SKM-1 treated with dmso at 0.1 percent for 144 hours (cell line): ENCODE measurements around the gene SPG7.
"Not testable (repeated sequence)": the region's sequence is repeated elsewhere in the genome, so short reads cannot be mapped to it uniquely, and the experiment has no call there.

ENCODE experiments used
- DNase-seq: peaks from one replicate; lab custom pipeline; 2025; ENCODE audit not compliant: unreplicated experiment; lab: John Stamatoyannopoulos, UW

SPG7 gene

DNA sequence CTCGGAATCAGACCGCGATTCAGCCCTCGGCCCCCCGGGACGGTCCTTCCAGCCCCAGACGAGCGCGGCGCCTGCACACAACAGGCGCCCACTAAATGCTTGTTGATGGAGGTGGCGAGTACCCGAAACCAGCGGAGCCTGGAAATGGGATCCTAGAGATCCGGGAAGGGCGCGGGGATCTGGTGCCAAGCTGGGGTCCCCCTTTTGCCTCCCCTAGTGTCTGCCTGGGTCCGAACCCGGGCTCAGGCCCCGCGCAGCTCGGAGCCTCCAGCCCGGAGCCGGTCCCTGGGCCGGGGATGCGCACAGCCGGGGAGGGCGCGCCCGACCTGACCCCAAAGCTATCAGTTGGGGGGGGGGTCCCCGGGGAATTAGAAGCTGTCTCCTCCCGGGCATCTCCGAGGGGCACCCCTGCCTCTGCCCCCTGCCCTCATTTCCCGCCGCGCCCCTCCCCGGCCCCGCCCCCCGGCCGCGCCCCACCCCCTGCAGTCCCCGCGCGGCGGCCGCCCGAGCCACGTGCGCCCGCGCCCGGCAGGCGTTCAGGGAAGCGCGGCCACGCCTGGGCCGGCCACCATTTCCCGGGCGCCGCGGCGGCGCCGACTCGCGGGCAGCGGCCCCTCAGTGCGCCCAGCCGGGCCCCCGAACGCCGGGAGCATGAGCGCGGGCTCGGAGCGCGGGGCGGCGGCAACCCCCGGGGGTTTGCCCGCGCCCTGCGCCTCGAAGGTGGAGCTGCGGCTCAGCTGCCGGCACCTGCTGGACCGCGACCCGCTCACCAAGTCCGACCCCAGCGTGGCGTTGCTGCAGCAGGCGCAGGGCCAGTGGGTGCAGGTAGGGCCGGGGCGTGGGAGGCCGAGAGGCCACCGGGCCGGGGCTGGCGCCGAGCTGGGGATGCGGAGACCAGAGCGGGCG lies 67.3 kb downstream of the SPG7 start, which contains the start of gene CPNE7:
CPNE7 (plus strand) TSS at position 512 of the 906 bp plus-strand sequence; CDS start at position 652, 140 bp downstream.
- DNase-seq = no peak

- no peak for DNase-seq
These were observed 68.2 kb downstream of the SPG7 start for GRCh38 chr16:89576153-89577054.

DNA sequence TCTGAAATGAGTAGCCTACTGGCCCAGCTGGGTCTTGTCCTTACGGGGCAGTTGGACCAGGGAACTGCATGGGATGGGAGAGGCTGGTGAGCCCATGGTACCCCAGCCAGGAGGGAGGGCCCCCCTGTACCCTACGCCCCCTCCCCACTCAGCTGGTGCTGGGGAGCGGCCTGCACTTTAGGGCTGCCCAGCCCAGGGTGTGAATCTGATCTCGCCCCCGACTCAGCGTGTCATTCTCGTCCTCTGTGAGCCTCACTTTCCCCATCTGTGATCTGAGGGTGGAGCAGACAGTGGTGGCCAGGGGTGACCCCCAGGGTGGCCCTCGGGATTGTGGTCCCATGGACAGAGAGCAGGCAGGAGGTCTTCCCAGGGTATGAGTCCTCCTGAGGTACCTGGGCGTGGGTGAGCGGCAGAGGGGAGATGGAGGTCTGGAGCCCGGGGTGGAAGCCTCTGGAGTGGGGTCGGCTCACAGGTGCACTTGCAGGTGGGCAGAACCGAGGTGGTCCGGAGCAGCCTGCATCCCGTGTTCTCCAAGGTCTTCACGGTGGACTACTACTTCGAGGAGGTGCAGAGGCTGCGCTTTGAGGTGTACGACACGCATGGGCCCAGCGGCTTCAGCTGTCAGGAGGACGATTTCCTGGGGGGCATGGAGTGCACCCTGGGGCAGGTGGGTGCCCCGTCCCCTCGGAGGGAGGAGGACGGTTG lies 69.0 kb downstream of the SPG7 start:
- DNase-seq = no peak

DNA sequence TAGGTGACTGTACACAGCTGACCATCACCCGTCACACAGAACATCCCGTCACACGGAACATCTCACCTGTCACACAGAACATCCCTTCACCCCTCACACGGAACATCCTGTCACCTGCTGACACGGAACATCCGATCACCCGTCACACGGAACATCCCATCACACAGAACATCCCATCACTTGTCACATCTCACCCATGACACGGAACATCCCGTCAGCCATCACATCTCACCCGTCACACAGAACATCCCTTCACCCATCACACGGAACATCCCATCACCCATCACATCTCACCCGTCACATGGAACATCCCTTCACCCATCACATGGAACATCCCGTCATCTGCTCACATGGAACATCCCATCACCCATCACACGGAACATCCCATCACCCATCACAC lies 71.1 kb downstream of the SPG7 start:
- no peak for DNase-seq

- DNase-seq = no peak
These were observed 73.0 kb downstream of the SPG7 start for GRCh38 chr16:89581045-89581695.

DNA sequence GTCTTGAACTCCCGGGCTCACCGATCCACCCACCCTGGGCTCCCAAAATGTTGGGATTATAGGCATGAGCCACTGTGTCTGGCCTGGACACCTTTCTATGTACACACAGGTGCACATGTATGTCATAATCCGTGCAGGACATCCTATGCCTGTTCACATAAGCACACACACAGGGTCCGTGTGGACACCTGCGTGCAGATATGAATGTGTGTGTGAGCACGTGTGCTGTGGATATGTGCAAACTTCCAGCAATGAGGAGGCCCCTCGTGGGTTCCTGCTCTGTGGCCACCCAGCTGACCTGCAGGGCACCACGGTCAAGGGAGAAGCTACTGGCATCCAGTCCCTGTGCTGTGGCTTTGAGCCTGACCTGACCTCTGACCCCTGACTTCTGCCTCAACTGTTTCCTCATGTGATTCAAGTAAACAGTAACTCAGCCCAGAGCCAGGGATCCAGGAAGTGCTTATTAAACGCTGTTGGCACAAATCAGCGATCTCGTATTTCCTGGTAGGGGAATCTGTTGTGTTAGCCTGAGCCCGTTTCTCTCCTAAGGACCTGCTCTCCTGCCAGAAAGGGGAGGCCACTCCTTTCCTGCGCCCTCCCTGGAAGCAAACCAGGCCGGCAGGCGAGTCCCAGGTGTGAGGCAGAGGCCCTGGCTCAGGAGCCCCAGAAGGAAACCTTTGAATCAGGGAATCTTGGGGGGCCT lies 73.8 kb downstream of the SPG7 start:
- DNase-seq = no peak

GRCh38 chr16:89582614-89583196 lies 74.5 kb downstream of the SPG7 start:
- DNase-seq = no peak

- DNase-seq = no peak
These were observed 75.1 kb downstream of the SPG7 start for GRCh38 chr16:89583197-89583894.

DNA sequence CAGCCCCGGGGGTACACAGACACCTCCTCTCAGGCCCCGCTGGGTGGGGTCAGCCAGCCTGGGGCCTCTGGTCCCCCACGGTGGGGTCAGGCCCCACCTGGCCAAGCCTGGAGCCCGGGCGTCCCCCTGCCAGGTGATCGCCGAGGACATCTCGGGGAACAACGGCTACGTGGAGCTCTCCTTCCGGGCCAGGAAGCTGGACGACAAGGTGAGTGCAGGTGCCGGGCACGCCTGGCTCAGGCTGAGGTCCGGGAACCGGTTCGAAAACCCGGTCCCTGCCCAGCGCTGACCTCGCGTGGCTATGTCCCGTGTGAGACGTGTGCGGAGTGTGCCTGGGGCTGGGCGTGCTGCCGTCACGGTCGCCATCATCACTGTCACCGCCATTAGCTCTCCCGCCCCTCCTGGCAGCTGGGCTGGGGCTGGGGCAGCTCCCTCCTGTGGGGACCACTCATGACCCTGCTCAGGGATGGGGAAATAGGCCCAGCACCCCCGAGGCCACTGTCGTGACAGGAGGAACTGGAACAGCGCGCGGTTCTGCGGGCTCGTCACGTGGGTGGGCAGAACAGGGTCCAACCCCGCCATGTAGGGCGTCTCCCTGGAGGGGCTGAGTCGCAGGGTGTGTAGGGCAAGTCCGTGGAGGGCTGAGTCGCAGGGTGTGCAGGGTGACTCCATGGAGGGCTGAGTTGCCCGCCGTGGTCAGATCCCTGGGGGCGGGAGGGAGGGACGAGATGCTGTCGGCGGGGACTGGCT lies 75.9 kb downstream of the SPG7 start:
- DNase-seq = no peak

- no peak for DNase-seq
These were observed 76.8 kb downstream of the SPG7 start for GRCh38 chr16:89584768-89585549.

DNA sequence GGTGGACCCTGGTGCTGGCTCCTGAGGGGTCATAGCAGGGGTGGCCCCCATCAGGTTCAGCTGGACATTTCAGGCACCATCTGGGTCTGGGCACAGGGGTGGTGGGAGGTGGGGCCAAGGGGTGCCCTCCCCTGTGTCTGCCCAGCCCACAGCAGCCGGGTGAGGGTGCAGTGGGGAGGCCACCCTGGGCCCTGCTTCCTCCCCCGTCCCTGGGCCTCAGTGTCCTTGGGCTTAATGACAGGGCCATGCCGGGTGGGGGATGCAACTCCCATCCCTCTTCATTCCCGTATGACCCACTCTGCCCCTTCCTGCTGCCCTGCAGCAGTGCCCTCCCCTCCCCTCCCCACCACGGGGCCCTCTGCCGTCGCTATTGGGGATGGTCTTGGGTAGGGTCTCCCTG lies 78.0 kb downstream of the SPG7 start:
- no peak for DNase-seq

DNA sequence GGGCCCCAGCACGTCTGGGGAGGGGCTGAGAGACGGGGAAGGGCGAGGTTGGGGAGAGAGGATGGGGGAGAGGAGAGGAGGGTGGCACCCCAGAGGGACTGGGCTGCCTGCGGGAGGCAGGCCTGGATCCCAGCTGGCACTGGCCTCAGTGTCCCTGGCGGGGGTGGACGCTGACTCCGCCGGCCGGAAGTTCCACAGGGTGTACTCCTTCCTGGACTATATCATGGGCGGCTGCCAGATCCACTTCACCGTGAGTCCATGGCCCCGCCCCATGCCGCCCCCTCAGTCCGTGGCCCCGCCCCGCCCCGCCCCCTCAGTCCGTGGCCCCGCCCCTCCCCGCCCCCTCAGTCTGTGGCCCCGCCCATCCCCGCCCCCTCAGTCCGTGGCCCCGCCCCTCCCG lies 78.7 kb downstream of the SPG7 start:
- DNase-seq = no peak

- DNase-seq = not testable (repeated sequence)
These were observed 79.5 kb downstream of the SPG7 start for GRCh38 chr16:89587676-89588075.

- no peak for DNase-seq
These were observed 80.4 kb downstream of the SPG7 start for GRCh38 chr16:89588413-89589109.

GRCh38 chr16:89589241-89589926 lies 81.2 kb downstream of the SPG7 start:
- DNase-seq = no peak

- DNase-seq = no peak
These were observed 85.6 kb downstream of the SPG7 start for GRCh38 chr16:89593841-89594240.
